CD14-positive monocyte (primary cell): Measurements from ENCODE around the gene OR13C8. TPM values are rescaled to one million over a fixed set of nuclear protein-coding genes. Genes with fewer than 3 reads are reported as not detected.

ENCODE experiments used
- DNase-seq, 3 donors: peaks; one replicate each; pipeline ENCODE4 v3.0.0-alpha.2; 2011 to 2022
- H2AFZ ChIP-seq: 2 replicates; pipeline ENCODE4 v1.6.0; 2012; ENCODE audit warnings: mild to moderate bottlenecking, low read depth, low read length, inconsistent platforms; ENCODE audit not compliant: insufficient read depth, poor library complexity, severe bottlenecking
- H3K27ac ChIP-seq, 2 donors: 1 replicate in 1 of 2; 2 replicates in 1 of 2; pipeline ENCODE4 v1.5.1; 2012 to 2013; ENCODE audit warnings: low read length in 2 of 2, control low read depth in 1 of 2, inconsistent platforms in 1 of 2, low read depth in 1 of 2, mild to moderate bottlenecking in 1 of 2
- H3K27me3 ChIP-seq, 2 donors: one replicate each; pipeline versions ENCODE4 v1.6.0 to v1.6.1; 2011 to 2013; ENCODE audit warnings: low read length in 2 of 2; ENCODE audit not compliant: control insufficient read depth in 2 of 2, insufficient read depth in 2 of 2
- H3K36me3 ChIP-seq, 2 donors: replicated peaks in 1 of 2; 1 replicate in 1 of 2; 2 replicates in 1 of 2; pipeline versions ENCODE4 v1.5.1 to v1.6.1; 2012 to 2013; ENCODE audit warnings: low read length in 2 of 2, control low read depth in 1 of 2, inconsistent platforms in 1 of 2, mild to moderate bottlenecking in 1 of 2; ENCODE audit not compliant: insufficient read depth in 2 of 2, control insufficient read depth in 1 of 2
- H3K4me1 ChIP-seq, 2 donors: 1 replicate in 1 of 2; 2 replicates in 1 of 2; pipeline versions ENCODE4 v1.5.1 to v1.6.1; 2012 to 2013; ENCODE audit warnings: low read length in 2 of 2, control low read depth in 1 of 2, inconsistent platforms in 1 of 2, mild to moderate bottlenecking in 1 of 2, moderate library complexity in 1 of 2; ENCODE audit not compliant: insufficient read depth in 2 of 2, control insufficient read depth in 1 of 2
- H3K4me2 ChIP-seq: replicated peaks from 2 replicates; pipeline ENCODE3; 2012; ENCODE audit warnings: low read length, moderate library complexity, mild to moderate bottlenecking; ENCODE audit not compliant: poor library complexity, severe bottlenecking; ENCODE audit errors: extremely low read depth
- H3K4me3 ChIP-seq, 3 experiments: fragments of 200-600 bp in 1 of 3; sonication (generic) in 1 of 3; replicated peaks in 1 of 3; 1 replicate in 2 of 3; 2 replicates in 1 of 3; pipeline ENCODE4 v1.5.1; 2011 to 2013; ENCODE audit warnings: low read length in 3 of 3, mild to moderate bottlenecking in 3 of 3, control low read depth in 2 of 3, low read depth in 2 of 3, inconsistent platforms in 1 of 3, moderate library complexity in 1 of 3
- H3K79me2 ChIP-seq: 2 replicates; pipeline ENCODE4 v1.6.0; 2012; ENCODE audit warnings: mild to moderate bottlenecking, control low read depth, inconsistent platforms, low read length, moderate library complexity; ENCODE audit not compliant: insufficient read depth
- H3K9ac ChIP-seq: 2 replicates; pipeline ENCODE4 v1.6.0; 2017; ENCODE audit warnings: low read length, mild to moderate bottlenecking; ENCODE audit not compliant: insufficient read depth, poor library complexity, severe bottlenecking
- H3K9me3 ChIP-seq, 2 donors: replicated peaks in 1 of 2; 1 replicate in 1 of 2; 2 replicates in 1 of 2; pipeline versions ENCODE4 v1.5.1 to v1.6.1; 2012 to 2013; ENCODE audit warnings: low read length in 2 of 2, control low read depth in 1 of 2; ENCODE audit not compliant: control insufficient read depth in 1 of 2, insufficient read depth in 1 of 2
- H4K20me1 ChIP-seq: 2 replicates; pipeline ENCODE4 v1.6.0; 2012; ENCODE audit warnings: mild to moderate bottlenecking, low read length, control low read depth, moderate library complexity; ENCODE audit not compliant: insufficient read depth
- H3K27ac Mint-ChIP-seq, 7 donors: one replicate each; pipeline ENCODE4 v1.8.0; 2020; ENCODE audit warnings: mild to moderate bottlenecking in 7 of 7, mixed read lengths in 7 of 7, moderate library complexity in 6 of 7, inconsistent platforms in 2 of 7
- H3K27me3 Mint-ChIP-seq, 3 donors: one replicate each; pipeline ENCODE4 v1.8.0; 2021 to 2022; ENCODE audit warnings: low read depth in 3 of 3, mild to moderate bottlenecking in 3 of 3, mixed read lengths in 3 of 3, moderate library complexity in 3 of 3, inconsistent platforms in 1 of 3
- H3K36me3 Mint-ChIP-seq, 2 donors: one replicate each; pipeline ENCODE4 v1.8.0; 2020; ENCODE audit warnings: mixed read lengths in 2 of 2, inconsistent platforms in 1 of 2, mild to moderate bottlenecking in 1 of 2
- H3K4me1 Mint-ChIP-seq: one replicate; pipeline ENCODE4 v1.8.0; 2020; ENCODE audit warnings: mild to moderate bottlenecking, mixed read lengths
- H3K4me3 Mint-ChIP-seq, 2 donors: one replicate each; pipeline ENCODE4 v1.8.0; 2020; ENCODE audit warnings: mild to moderate bottlenecking in 2 of 2, mixed read lengths in 2 of 2, moderate library complexity in 1 of 2
- H3K9me3 Mint-ChIP-seq, 7 donors: one replicate each; pipeline ENCODE4 v1.8.0; 2020 to 2022; ENCODE audit warnings: mixed read lengths in 7 of 7, mild to moderate bottlenecking in 6 of 7, moderate library complexity in 6 of 7, inconsistent platforms in 2 of 7
- CTCF ChIP-seq: fragments of 200-600 bp; IDR thresholded peaks from one replicate; pipeline ENCODE4 v1.8.0; 2022; ENCODE audit warnings: antibody characterized with exemption, mild to moderate bottlenecking
- WGBS: methylation state at CpG from one replicate; pipeline ENCODE4 v1.1.5; 2013; ENCODE audit warnings: missing lambda C conversion rate; ENCODE audit not compliant: insufficient coverage; 5-methylcytosine and 5-hydroxymethylcytosine counted together
- intact Hi-C, 2 donors: fragments of 100-400 bp; cut with micrococcal nuclease; formaldehyde crosslinking; loops; one replicate each; pipeline versions ENCODE4 v1.15.0 to v1.15.1; 2023
- polyA plus RNA-seq, 3 donors: library from polyadenylated mRNA; depleted of rRNA in 1 of 3; unstranded in 2 of 3; stranded (reverse) in 1 of 3; fragments of 300-500 nt in 2 of 3; fragments of >200 nt in 1 of 3; fragmentation: Illumina TruSeq in 2 of 3; gene quantifications; 1 replicate in 2 of 3; 2 replicates in 1 of 3; pipeline ENCODE4 v1.2.3, GENCODE V29; 2012 to 2021

Gene OR13C8
- polyA plus RNA-seq, 3 donors, result not detected

GRCh38 chr9:104527109-104527508 lies 41.9 kb upstream of the OR13C8 start, which contains the start of gene OR13C4:
TSS of gene OR13C4 (minus strand) at chr9:104527209. CDS start at chr9:104527209, 0 bp downstream.
- Histone ChIP-seq H3K9ac (no peak within 1 kb of the TSS), H4K20me1 (no peaks in the 10 kb centered on the region), H3K79me2 (no peaks in the 10 kb centered on the region), H3K4me2 (no peak within 1 kb of the TSS), H2AFZ (no peak within 1 kb of the TSS), H3K4me1 (no peaks in the 10 kb centered on the region), H3K27ac (no peak within 1 kb of the TSS), H3K9me3 (peaks cover 0 to 4% of the 10 kb centered on the region in 2 donors), H3K4me3 (no peak within 1 kb of the TSS), H3K36me3 (no peaks in the 10 kb centered on the region), H3K27me3 (no peaks in the 10 kb centered on the region)
- H3K4me1 Mint-ChIP-seq, result no peaks in the 10 kb centered on the region
- no peak within 1 kb of the TSS for H3K4me3 Mint-ChIP-seq
- H3K9me3 Mint-ChIP-seq, result peaks cover 0 to 7% (median 3%) of the 10 kb centered on the region in 7 donors
- intact Hi-C loops, result no loop called here
- H3K36me3 Mint-ChIP-seq, result no peaks in the 10 kb centered on the region
- no peak for TF ChIP-seq CTCF
- H3K27me3 Mint-ChIP-seq, result peaks cover 0 to 2% (median 0%) of the 10 kb centered on the region in 3 donors
- no peak within 1 kb of the TSS for H3K27ac Mint-ChIP-seq
- no peak for DNase-seq

- H3K4me3 Mint-ChIP-seq, result no peak within 1 kb of the TSS
- Histone ChIP-seq H4K20me1 (no peaks in the 10 kb centered on the region), H2AFZ (no peak within 1 kb of the TSS), H3K4me1 (no peaks in the 10 kb centered on the region), H3K27me3 (no peaks in the 10 kb centered on the region), H3K4me3 (no peak within 1 kb of the TSS), H3K9me3 (no peaks in the 10 kb centered on the region), H3K27ac (no peak within 1 kb of the TSS), H3K4me2 (no peak within 1 kb of the TSS), H3K36me3 (no peaks in the 10 kb centered on the region), H3K9ac (no peak within 1 kb of the TSS), H3K79me2 (no peaks in the 10 kb centered on the region)
- no peak within 1 kb of the TSS for H3K27ac Mint-ChIP-seq
- H3K27me3 Mint-ChIP-seq, result no peaks in the 10 kb centered on the region
- 100% methylated on average over 3 of the region's 5 CpGs for WGBS
- no peaks in the 10 kb centered on the region for H3K36me3 Mint-ChIP-seq
- intact Hi-C loops, result no loop called here
- TF ChIP-seq CTCF, result no peak
- no peak for DNase-seq
- H3K4me1 Mint-ChIP-seq, result no peaks in the 10 kb centered on the region
- H3K9me3 Mint-ChIP-seq, result peaks cover 0 to 1% (median 0%) of the 10 kb centered on the region in 7 donors
These were observed 32.2 kb upstream of the OR13C8 start, which contains the start of gene OR13C3 for GRCh38 chr9:104536756-104537155. TSS of gene OR13C3 (minus strand) at chr9:104536856. CDS start at chr9:104536723, 133 bp downstream.
